SK-N-SH treated with all-trans-retinoic acid at 6 μM for 48 hours (cell line): ENCODE results near the gene DCUN1D2.

Experiments used
- ATAC-seq: fragments of 200-7000 bp; cut with Tn5 transposase; 3 replicates; pipeline ENCODE4 v1.9.1; 2020; ENCODE audit warnings: mild to moderate bottlenecking, moderate library complexity
- ARNTL ChIP-seq: fragments of 450-650 bp; formaldehyde crosslinking; IDR thresholded peaks from 2 replicates; pipeline ENCODE4 v1.5.0; 2020; ENCODE audit warnings: low read depth, mild to moderate bottlenecking, moderate library complexity, borderline replicate concordance
- BACH2 ChIP-seq: fragments of 250-450 bp; sonication (Bioruptor Pico); IDR thresholded peaks from 2 replicates; pipeline ENCODE4 v1.9.0; 2021; ENCODE audit warnings: mild to moderate bottlenecking, borderline replicate concordance
- CREB5 ChIP-seq: fragments of 250-450 bp; sonication (Bioruptor Pico); IDR thresholded peaks from 2 replicates; pipeline ENCODE4 v1.5.1; 2020; ENCODE audit warnings: low read depth, mild to moderate bottlenecking, moderate library complexity
- CSRNP3 ChIP-seq: fragments of 250-450 bp; sonication (Bioruptor Pico); IDR thresholded peaks from 2 replicates; pipeline ENCODE4 v1.5.1; 2021; ENCODE audit warnings: mild to moderate bottlenecking, moderate library complexity
- ESRRG ChIP-seq: fragments of 250-450 bp; sonication (Bioruptor Pico); IDR thresholded peaks from 2 replicates; pipeline ENCODE4 v1.6.1; 2021; ENCODE audit warnings: mild to moderate bottlenecking
- GLIS3 ChIP-seq: fragments of 250-450 bp; sonication (Bioruptor Pico); IDR thresholded peaks from 2 replicates; pipeline ENCODE4 v1.5.0; 2020; ENCODE audit warnings: mild to moderate bottlenecking, moderate library complexity
- ISL1 ChIP-seq: fragments of 250-450 bp; sonication (Bioruptor Pico); IDR thresholded peaks from 2 replicates; pipeline ENCODE4 v2.1.2; 2022; ENCODE audit warnings: mild to moderate bottlenecking, moderate library complexity
- OSR1 ChIP-seq: fragments of 250-450 bp; sonication (Bioruptor Pico); IDR thresholded peaks from 2 replicates; pipeline ENCODE4 v1.8.0; 2022; ENCODE audit warnings: moderate library complexity, mild to moderate bottlenecking, inconsistent platforms
- PATZ1 ChIP-seq: fragments of 250-450 bp; sonication (Bioruptor Pico); IDR thresholded peaks from 2 replicates; pipeline ENCODE4 v1.8.0; 2020; ENCODE audit warnings: mild to moderate bottlenecking, moderate library complexity, borderline replicate concordance
- PPARA ChIP-seq: fragments of 250-450 bp; sonication (Bioruptor Pico); IDR thresholded peaks from 2 replicates; pipeline ENCODE4 v1.5.0; 2020; ENCODE audit warnings: mild to moderate bottlenecking, borderline replicate concordance
- RARB ChIP-seq: fragments of 250-450 bp; sonication (Bioruptor Pico); IDR thresholded peaks from 2 replicates; pipeline ENCODE4 v1.8.0; 2021; ENCODE audit warnings: mild to moderate bottlenecking, moderate library complexity
- TCF4 ChIP-seq: fragments of 250-450 bp; sonication (Bioruptor Pico); IDR thresholded peaks from 2 replicates; pipeline ENCODE4 v1.8.0; 2021; ENCODE audit warnings: mild to moderate bottlenecking, moderate library complexity, borderline replicate concordance
- TOX ChIP-seq: fragments of 250-450 bp; sonication (Bioruptor Pico); IDR thresholded peaks from 2 replicates; pipeline ENCODE4 v1.8.0; 2021; ENCODE audit warnings: mild to moderate bottlenecking, moderate library complexity, borderline replicate concordance
- ZC3H10 ChIP-seq: fragments of 250-450 bp; sonication (Bioruptor Pico); IDR thresholded peaks from 2 replicates; pipeline ENCODE4 v1.5.1; 2021; ENCODE audit warnings: mild to moderate bottlenecking, moderate library complexity
- ZFP3 ChIP-seq: fragments of 250-450 bp; sonication (Bioruptor Pico); IDR thresholded peaks from 2 replicates; pipeline ENCODE4 v1.5.0; 2020; ENCODE audit warnings: mild to moderate bottlenecking, moderate library complexity
- ZFP30 ChIP-seq: fragments of 450-650 bp; formaldehyde crosslinking; IDR thresholded peaks from 2 replicates; pipeline ENCODE4 v1.5.0; 2022; ENCODE audit warnings: mild to moderate bottlenecking, moderate library complexity
- ZNF565 ChIP-seq: fragments of 450-650 bp; formaldehyde crosslinking; conservative IDR thresholded peaks from 2 replicates; pipeline ENCODE4 v1.5.0; 2020; ENCODE audit warnings: low read depth, mild to moderate bottlenecking, moderate library complexity
- ZNF70 ChIP-seq: fragments of 450-650 bp; formaldehyde crosslinking; IDR thresholded peaks from 2 replicates; pipeline ENCODE4 v1.5.0; 2020; ENCODE audit warnings: mild to moderate bottlenecking, moderate library complexity
- ZNF8 ChIP-seq: fragments of 450-650 bp; formaldehyde crosslinking; IDR thresholded peaks from 2 replicates; pipeline ENCODE4 v1.5.0; 2020; ENCODE audit warnings: mild to moderate bottlenecking, moderate library complexity
- TF ChIP-seq, protein P1 (sequence below): fragments of 250-450 bp; sonication (Bioruptor Pico); IDR thresholded peaks from 2 replicates; pipeline ENCODE4 v1.5.0; 2020; ENCODE audit warnings: mild to moderate bottlenecking, moderate library complexity
- TF ChIP-seq, protein P2 (sequence below): fragments of 250-450 bp; sonication (Bioruptor Pico); IDR thresholded peaks from 2 replicates; pipeline ENCODE4 v1.8.0; 2021; ENCODE audit warnings: low read depth, mild to moderate bottlenecking, moderate library complexity, borderline replicate concordance

DCUN1D2 gene

DNA sequence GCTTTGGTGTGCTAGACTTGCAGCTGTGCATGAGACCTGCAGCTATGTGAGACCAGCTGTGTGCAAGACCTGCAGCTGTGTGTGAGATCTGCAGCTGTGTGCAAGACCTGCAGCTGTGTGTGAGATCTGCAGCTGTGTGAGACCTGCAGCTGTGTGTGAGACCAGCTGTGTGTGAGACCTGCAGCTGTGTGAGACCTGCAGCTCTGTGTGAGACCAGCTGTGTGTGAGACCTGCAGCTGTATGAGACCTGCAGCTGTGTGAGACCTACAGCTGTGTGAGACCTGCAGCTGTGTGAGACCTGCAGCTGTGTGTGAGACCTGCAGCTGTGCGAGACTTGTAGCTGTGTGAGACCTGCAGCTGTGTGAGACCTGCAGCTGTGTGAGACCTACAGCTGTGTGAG lies 6.7 kb upstream of the DCUN1D2 start (continued):
- TF ChIP-seq TOX (CRISPR knock-in tag): no peak
- no peak for TF ChIP-seq ZFP3 (CRISPR knock-in tag)
- no peak for TF ChIP-seq BACH2
- no peak for TF ChIP-seq OSR1
- no peak for TF ChIP-seq PPARA
- no peak for TF ChIP-seq GLIS3 (CRISPR knock-in tag)

DNA sequence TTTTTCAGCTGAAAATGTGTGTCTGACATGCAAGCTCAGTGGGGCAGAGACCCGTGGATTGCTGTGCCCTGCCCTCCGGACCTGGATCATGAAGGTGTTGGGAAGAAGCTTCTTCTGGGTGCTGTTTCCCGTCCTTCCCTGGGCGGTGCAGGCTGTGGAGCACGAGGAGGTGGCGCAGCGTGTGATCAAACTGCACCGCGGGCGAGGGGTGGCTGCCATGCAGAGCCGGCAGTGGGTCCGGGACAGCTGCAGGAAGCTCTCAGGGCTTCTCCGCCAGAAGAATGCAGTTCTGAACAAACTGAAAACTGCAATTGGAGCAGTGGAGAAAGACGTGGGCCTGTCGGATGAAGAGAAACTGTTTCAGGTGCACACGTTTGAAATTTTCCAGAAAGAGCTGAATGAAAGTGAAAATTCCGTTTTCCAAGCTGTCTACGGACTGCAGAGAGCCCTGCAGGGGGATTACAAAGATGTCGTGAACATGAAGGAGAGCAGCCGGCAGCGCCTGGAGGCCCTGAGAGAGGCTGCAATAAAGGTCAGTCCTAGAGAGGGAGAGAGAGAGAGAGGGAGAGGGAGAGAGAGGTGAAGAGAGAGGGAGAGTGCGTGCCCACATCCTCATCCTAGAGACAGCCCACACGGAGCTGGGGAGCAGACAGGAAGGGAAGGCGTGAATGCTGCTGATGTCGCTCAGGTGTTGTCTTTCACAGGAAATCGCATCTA lies 5.1 kb upstream of the DCUN1D2 start:
- ATAC-seq: no peak
- TF ChIP-seq CSRNP3 (CRISPR knock-in tag) (no peak), CREB5 (CRISPR knock-in tag) (no peak), PATZ1 (CRISPR knock-in tag) (no peak), ZNF8 (no peak), ISL1 (CRISPR knock-in tag) (no peak), PPARA (no peak)

DNA sequence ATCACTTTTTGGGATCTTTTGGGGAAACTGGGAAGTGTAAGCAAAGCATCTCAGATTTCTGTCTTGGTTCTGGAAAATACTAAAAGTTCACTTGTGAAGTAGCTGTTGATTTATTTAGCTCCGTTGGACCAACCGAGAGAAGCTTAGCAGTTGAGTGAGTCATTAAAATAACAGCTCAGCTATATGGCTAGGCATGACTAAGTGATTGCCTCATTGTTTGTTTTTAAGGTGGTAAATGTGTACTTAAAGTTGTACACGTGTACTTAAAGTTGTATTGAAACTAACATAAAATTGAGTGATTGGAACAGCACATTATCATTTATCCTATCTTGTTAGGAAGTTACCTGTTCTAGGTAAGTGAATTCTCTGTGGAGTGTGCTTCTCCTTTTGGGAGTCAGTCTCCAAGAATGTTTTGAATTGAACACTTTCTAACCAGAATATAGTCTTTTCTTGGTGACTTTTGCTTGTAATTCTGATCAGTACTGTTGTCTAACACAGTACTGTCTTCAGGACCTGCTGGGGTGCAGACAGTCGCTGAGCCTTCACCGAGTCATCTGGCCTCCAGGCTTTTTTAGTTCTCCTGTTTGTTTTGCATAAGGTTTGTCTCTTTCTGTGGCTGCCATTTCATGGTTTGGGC lies 2.9 kb upstream of the DCUN1D2 start:
- TF ChIP-seq ZNF8: no peak
- TF ChIP-seq, protein P1, sequence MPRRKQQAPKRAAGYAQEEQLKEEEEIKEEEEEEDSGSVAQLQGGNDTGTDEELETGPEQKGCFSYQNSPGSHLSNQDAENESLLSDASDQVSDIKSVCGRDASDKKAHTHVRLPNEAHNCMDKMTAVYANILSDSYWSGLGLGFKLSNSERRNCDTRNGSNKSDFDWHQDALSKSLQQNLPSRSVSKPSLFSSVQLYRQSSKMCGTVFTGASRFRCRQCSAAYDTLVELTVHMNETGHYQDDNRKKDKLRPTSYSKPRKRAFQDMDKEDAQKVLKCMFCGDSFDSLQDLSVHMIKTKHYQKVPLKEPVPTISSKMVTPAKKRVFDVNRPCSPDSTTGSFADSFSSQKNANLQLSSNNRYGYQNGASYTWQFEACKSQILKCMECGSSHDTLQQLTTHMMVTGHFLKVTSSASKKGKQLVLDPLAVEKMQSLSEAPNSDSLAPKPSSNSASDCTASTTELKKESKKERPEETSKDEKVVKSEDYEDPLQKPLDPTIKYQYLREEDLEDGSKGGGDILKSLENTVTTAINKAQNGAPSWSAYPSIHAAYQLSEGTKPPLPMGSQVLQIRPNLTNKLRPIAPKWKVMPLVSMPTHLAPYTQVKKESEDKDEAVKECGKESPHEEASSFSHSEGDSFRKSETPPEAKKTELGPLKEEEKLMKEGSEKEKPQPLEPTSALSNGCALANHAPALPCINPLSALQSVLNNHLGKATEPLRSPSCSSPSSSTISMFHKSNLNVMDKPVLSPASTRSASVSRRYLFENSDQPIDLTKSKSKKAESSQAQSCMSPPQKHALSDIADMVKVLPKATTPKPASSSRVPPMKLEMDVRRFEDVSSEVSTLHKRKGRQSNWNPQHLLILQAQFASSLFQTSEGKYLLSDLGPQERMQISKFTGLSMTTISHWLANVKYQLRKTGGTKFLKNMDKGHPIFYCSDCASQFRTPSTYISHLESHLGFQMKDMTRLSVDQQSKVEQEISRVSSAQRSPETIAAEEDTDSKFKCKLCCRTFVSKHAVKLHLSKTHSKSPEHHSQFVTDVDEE (CRISPR knock-in tag): no peak
- TF ChIP-seq PPARA: no peak
- peak; percentile 40; the same call in 1 of the 2 replicates for TF ChIP-seq ZC3H10
- 0 out of 2 replicates have a peak, but pooled peaks have one; percentile 40 for TF ChIP-seq ISL1 (CRISPR knock-in tag)
- peak; percentile 13 for ATAC-seq

DNA sequence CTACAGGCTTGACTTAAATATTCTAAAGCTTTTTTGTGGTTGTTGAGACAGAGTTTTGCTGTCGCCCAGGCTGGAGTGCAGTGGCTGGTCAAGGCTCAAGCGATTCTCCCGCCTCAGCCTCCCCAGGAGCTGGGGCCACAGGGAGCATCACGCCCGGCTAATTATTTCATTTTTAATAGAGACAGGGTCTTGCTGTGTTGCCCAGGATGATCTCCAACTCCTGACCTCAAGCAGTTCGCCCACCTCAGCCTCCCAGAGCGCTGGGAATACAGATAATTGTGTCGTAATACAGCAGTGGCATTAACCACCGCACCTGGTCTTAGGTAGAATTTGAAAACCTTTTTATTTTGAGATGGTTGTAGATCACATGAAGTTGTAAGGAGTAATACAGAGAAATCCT lies 1.5 kb upstream of the DCUN1D2 start:
- no peak for ATAC-seq
- no peak for TF ChIP-seq ESRRG
- TF ChIP-seq ZC3H10: no peak
- TF ChIP-seq ZNF70: no peak
- TF ChIP-seq ARNTL: no peak
- no peak for TF ChIP-seq TOX (CRISPR knock-in tag)
- no peak for TF ChIP-seq ISL1 (CRISPR knock-in tag)
- TF ChIP-seq, all 23 proteins: peak for 0

- ATAC-seq: peak; percentile 25
Observed at GRCh38 chr13:113491418-113491883, 940 bp upstream of the DCUN1D2 start.

More at GRCh38 chr13:113491418-113491883, 940 bp upstream of the DCUN1D2 start:
- TF ChIP-seq PATZ1 (CRISPR knock-in tag): no peak
- TF ChIP-seq ZNF8: no peak
- TF ChIP-seq, protein P2, sequence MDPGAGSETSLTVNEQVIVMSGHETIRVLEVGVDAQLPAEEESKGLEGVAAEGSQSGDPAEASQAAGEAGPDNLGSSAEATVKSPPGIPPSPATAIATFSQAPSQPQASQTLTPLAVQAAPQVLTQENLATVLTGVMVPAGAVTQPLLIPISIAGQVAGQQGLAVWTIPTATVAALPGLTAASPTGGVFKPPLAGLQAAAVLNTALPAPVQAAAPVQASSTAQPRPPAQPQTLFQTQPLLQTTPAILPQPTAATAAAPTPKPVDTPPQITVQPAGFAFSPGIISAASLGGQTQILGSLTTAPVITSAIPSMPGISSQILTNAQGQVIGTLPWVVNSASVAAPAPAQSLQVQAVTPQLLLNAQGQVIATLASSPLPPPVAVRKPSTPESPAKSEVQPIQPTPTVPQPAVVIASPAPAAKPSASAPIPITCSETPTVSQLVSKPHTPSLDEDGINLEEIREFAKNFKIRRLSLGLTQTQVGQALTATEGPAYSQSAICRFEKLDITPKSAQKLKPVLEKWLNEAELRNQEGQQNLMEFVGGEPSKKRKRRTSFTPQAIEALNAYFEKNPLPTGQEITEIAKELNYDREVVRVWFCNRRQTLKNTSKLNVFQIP (CRISPR knock-in tag): no peak
- no peak for TF ChIP-seq RARB
- no peak for TF ChIP-seq ZNF565 (CRISPR knock-in tag)
- TF ChIP-seq ZFP3 (CRISPR knock-in tag): no peak
- no peak for TF ChIP-seq ESRRG
- no peak for TF ChIP-seq TCF4
- TF ChIP-seq TOX (CRISPR knock-in tag): no peak
- TF ChIP-seq ISL1 (CRISPR knock-in tag): no peak
- no peak for TF ChIP-seq ZFP30 (CRISPR knock-in tag)
- no peak for TF ChIP-seq ZC3H10
- TF ChIP-seq, all 23 proteins: peak for 0
